HEK293 (cell line): Measurements from ENCODE around the gene GRIN3A.

Source experiments
- CTCF ChIP-seq: fragments of 450-650 bp; formaldehyde crosslinking; IDR thresholded peaks from 2 replicates; pipeline ENCODE4 v1.5.1; 2016; ENCODE audit warnings: missing biosample characterization, missing genetic modification characterization
- ZNF555 ChIP-seq: fragments of 450-650 bp; formaldehyde crosslinking; conservative IDR thresholded peaks from 2 replicates; pipeline ENCODE4 v1.5.1; 2017; ENCODE audit warnings: missing biosample characterization, mild to moderate bottlenecking, missing genetic modification characterization, inconsistent platforms
- ZNF670 ChIP-seq: fragments of 450-650 bp; formaldehyde crosslinking; IDR thresholded peaks from 2 replicates; pipeline ENCODE4 v1.5.1; 2016; ENCODE audit warnings: missing biosample characterization, missing genetic modification characterization, low read depth

- no peak for TF ChIP-seq ZNF555 (tag by site-specific recombination)
- TF ChIP-seq CTCF (tag by site-specific recombination), result no peak
- no peak for TF ChIP-seq ZNF670 (tag by site-specific recombination)
These were observed 163.6 kb downstream of the GRIN3A start for GRCh38 chr9:101574731-101575333.
